HPDE6-E6E7 (cell line): ENCODE data around the gene GTF3C5.
"Not testable (repeated sequence)": the region's sequence is repeated elsewhere in the genome, so short reads cannot be mapped to it uniquely, and the experiment has no call there.

ENCODE experiments used
- DNase-seq: peaks from one replicate; pipeline ENCODE4 v3.0.0; 2011; ENCODE audit warnings: missing footprints; ENCODE audit errors: extremely low spot score

The GTF3C5 gene

DNA sequence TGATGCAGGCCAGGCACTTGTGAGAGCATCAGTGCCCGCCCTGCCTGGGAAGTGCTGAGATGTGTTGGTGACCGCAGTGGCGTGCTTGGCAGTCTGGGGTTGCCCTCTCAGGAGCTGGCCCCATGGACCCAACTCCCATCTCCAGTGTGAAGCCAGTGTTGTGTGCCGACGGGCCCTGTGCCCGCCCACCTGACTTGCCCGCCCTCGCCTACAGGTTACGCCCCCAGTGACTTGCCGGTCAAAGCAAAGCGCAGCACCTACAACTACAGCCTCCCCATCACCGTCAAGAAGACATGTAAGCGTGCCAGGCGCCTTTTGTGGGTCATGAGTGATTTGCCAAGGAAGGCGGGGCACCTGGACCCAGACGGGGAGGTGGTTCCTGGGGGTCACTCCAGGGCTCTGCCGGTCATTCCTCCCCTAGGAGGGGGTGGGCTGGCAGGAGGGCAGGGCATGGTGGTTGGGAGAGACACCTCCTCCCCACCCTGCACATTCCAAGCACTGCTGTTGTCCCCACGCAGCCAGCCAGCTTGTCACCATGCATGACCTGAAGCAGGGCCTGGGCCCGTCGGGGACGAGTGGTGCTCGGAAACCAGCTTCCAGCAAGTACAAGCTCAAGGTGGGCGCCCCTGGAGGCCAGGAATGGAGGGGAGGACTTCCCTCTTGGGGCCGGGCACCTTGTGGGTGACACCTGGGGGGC lies 23.5 kb downstream of the GTF3C5 start:
- DNase-seq, result no peak

- DNase-seq, result no peak
Measured at GRCh38 chr9:133054966-133055365, 24.2 kb downstream of the GTF3C5 start.

GRCh38 chr9:133055788-133056420 lies 25.1 kb downstream of the GTF3C5 start:
- DNase-seq, result no peak

GRCh38 chr9:133056533-133056932 lies 25.7 kb downstream of the GTF3C5 start:
- DNase-seq, result no peak

GRCh38 chr9:133057006-133057405 lies 26.2 kb downstream of the GTF3C5 start:
- no peak for DNase-seq

- DNase-seq, result no peak
Measured at GRCh38 chr9:133057553-133057952, 26.8 kb downstream of the GTF3C5 start.

DNA sequence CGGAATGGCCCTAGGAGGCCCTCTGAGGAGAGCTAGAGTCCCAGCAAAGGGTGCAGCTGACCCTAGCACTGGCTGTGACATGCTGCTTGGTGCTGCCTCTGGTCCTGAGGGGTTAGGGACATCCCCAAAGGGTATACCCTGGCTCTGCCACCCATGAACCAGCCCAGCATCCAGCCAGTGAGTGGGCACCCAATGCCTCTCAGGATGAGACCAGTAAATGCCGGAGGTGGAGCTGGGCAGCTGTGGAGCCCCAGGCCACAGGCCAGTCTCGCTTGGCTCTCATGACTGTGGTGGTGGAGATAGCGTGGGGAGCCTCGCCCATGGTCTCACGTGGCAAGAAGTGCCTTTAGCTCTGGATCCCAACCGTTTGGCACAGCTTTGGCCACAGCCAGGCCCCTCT lies 27.3 kb downstream of the GTF3C5 start:
- DNase-seq, result no peak

DNA sequence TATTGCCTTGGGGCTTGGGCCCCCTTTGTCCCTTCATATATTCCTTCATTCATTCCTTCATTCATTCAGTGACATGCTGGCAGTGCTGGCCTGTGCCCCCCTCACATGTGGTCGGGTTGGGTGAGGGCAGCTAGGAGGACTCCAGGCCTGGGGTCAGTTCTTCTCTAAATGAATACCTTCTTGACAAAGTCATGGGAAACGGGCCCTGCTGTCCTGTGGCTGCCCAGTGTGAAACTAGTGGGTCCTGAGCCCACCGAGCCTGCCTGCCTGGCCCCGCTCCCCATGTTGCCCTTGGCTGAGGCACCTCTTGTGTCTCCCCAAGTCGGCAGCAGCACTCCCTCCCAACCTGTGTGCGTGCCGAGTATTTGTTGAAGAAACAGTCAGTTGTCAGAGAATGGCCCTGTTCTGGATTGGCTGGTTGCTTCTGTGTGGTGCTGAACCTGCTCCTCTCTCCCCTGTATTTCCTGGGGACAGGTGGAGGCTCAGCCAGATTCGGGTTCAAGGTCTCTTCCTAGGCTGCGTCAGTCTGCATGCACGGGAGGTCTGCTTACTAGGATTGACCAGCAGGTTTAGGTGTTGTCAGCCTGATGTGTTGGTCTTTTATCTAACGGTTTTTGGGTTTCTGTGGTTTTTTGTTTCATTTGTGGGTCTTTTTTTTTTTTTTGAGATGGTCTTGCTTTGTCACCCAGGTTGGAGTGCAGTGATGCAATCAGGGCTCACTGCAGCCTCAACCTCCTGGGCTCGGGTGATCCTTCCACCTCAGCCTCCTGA lies 27.9 kb downstream of the GTF3C5 start:
- DNase-seq, result no peak

DNA sequence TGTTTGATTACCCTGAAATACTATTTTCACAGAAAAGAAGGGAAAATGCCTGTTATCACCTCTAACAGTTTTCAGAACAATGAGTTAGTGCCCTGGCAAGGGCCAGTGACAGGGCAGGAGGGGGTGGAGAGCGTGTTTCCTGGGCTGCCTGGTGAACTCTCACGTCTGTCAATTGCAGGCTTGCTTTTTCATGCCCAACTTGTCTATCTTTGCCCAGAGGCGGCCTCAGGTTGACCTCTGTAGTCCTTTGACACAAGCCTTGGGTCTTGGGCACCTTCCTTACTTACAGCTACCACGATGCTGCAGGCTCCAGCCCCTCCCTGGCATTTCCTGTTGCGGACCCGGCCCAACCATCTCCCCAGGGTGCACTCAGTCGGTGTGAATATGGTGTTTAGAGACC lies 28.8 kb downstream of the GTF3C5 start:
- peak; percentile 80 for DNase-seq

DNA sequence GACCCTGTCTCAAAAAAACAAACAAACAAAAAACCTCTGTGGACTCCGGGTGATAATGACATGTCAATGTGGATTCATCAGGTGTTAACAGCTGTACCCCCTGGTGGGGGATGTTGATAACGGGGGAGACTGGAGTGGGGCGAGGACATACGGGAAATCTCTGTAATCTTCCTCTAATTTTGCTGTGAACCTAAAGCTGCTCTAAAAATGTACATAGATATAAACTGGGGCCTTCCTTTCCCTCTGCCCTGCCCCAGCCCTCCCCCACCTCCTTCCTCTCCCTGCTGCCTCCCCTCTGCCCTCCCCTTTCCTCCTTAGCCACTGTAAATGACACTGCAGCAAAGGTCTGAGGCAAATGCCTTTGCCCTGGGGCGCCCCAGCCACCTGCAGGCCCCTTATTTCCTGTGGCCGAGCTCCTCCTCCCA lies 29.6 kb downstream of the GTF3C5 start:
- no peak for DNase-seq

GRCh38 chr9:133061019-133061763 lies 30.4 kb downstream of the GTF3C5 start:
- DNase-seq, result not testable (repeated sequence)

- not testable (repeated sequence) for DNase-seq
Measured at GRCh38 chr9:133061764-133062145, 31.0 kb downstream of the GTF3C5 start, which contains the start of gene CEL. TSS of gene CEL (plus strand) at chr9:133061981. CDS start at chr9:133062003, 22 bp downstream.

- not testable (repeated sequence) for DNase-seq
Measured at GRCh38 chr9:133062569-133062968, 31.8 kb downstream of the GTF3C5 start.

- no peak for DNase-seq
Measured at GRCh38 chr9:133063159-133063499, 32.3 kb downstream of the GTF3C5 start.

- no peak for DNase-seq
Measured at GRCh38 chr9:133063500-133064231, 32.9 kb downstream of the GTF3C5 start.

DNA sequence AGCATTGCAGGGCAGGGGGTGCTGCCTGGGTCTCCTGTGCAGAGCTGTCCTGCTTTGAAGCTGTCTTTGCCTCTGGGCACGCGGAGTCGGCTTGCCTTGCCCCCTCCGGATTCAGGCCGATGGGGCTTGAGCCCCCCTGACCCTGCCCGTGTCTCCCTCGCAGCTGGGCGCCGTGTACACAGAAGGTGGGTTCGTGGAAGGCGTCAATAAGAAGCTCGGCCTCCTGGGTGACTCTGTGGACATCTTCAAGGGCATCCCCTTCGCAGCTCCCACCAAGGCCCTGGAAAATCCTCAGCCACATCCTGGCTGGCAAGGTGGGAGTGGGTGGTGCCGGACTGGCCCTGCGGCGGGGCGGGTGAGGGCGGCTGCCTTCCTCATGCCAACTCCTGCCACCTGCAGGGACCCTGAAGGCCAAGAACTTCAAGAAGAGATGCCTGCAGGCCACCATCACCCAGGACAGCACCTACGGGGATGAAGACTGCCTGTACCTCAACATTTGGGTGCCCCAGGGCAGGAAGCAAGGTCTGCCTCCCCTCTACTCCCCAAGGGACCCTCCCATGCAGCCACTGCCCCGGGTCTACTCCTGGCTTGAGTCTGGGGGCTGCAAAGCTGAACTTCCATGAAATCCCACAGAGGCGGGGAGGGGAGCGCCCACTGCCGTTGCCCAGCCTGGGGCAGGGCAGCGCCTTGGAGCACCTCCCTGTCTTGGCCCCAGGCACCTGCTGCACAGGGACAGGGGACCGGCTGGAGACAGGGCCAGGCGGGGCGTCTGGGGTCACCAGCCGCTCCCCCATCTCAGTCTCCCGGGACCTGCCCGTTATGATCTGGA lies 33.7 kb downstream of the GTF3C5 start:
- DNase-seq, result no peak

DNA sequence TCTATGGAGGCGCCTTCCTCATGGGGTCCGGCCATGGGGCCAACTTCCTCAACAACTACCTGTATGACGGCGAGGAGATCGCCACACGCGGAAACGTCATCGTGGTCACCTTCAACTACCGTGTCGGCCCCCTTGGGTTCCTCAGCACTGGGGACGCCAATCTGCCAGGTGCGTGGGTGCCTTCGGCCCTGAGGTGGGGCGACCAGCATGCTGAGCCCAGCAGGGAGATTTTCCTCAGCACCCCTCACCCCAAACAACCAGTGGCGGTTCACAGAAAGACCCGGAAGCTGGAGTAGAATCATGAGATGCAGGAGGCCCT lies 34.2 kb downstream of the GTF3C5 start:
- DNase-seq, result no peak

DNA sequence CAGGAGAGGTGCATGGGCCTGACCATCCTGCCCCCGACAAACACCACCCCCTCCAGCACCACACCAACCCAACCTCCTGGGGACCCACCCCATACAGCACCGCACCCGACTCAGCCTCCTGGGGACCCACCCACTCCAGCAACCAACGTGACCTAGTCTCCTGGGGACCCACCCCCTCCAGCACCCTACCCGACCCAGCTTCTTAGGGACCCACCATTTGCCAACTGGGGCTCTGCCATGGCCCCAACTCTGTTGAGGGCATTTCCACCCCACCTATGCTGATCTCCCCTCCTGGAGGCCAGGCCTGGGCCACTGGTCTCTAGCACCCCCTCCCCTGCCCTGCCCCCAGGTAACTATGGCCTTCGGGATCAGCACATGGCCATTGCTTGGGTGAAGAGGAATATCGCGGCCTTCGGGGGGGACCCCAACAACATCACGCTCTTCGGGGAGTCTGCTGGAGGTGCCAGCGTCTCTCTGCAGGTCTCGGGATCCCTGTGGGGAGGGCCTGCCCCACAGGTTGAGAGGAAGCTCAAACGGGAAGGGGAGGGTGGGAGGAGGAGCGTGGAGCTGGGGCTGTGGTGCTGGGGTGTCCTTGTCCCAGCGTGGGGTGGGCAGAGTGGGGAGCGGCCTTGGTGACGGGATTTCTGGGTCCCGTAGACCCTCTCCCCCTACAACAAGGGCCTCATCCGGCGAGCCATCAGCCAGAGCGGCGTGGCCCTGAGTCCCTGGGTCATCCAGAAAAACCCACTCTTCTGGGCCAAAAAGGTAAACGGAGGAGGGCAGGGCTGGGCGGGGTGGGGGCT lies 35.6 kb downstream of the GTF3C5 start:
- DNase-seq, result no peak

GRCh38 chr9:133067006-133067405 lies 36.2 kb downstream of the GTF3C5 start:
- no peak for DNase-seq

- peak; percentile 75 for DNase-seq
Measured at GRCh38 chr9:133067813-133068212, 37.0 kb downstream of the GTF3C5 start.
